Parathyroid adenoma (tissue), 2 donors: ENCODE data around the gene TRAF5.

Experiments used
- H2AFZ ChIP-seq: fragments of 300-600 bp; sonication (generic); one replicate; pipeline ENCODE4 v1.7.0; 2017; ENCODE audit warnings: antibody characterized with exemption, mild to moderate bottlenecking
- H3K27ac ChIP-seq: fragments of 300-600 bp; sonication (generic); one replicate; pipeline ENCODE4 v1.7.0; 2017
- H3K27me3 ChIP-seq: fragments of 300-600 bp; sonication (generic); one replicate; pipeline ENCODE4 v1.7.0; 2017; ENCODE audit warnings: low read length; ENCODE audit not compliant: control insufficient read depth, insufficient read depth
- H3K36me3 ChIP-seq: fragments of 300-600 bp; sonication (generic); one replicate; pipeline ENCODE4 v1.7.0; 2017; ENCODE audit warnings: low read length; ENCODE audit not compliant: control insufficient read depth, insufficient read depth
- H3K4me1 ChIP-seq: fragments of 300-600 bp; sonication (generic); one replicate; pipeline ENCODE4 v1.7.0; 2017; ENCODE audit warnings: control low read depth
- H3K4me2 ChIP-seq: fragments of 300-600 bp; sonication (generic); one replicate; pipeline ENCODE4 v1.7.0; 2017; ENCODE audit warnings: low read length
- H3K4me3 ChIP-seq: fragments of 300-600 bp; sonication (generic); one replicate; pipeline ENCODE4 v1.7.0; 2017; ENCODE audit warnings: low read depth, low read length
- H3K79me2 ChIP-seq: fragments of 300-600 bp; sonication (generic); one replicate; pipeline ENCODE4 v1.7.0; 2017; ENCODE audit warnings: control low read depth
- H3K9ac ChIP-seq: fragments of 300-600 bp; sonication (generic); one replicate; pipeline ENCODE4 v1.7.0; 2017; ENCODE audit warnings: mild to moderate bottlenecking
- H3K9me3 ChIP-seq: fragments of 300-600 bp; sonication (generic); one replicate; pipeline ENCODE4 v1.7.0; 2017; ENCODE audit warnings: low read length; ENCODE audit not compliant: control insufficient read depth
- TF ChIP-seq, protein P1 (sequence below): fragments of 300-600 bp; sonication (generic); IDR thresholded peaks from one replicate; pipeline ENCODE4 v1.7.0; 2017; ENCODE audit warnings: antibody characterized with exemption, mild to moderate bottlenecking
- donor health status: primary hyperparathyroidism.

Gene TRAF5

DNA sequence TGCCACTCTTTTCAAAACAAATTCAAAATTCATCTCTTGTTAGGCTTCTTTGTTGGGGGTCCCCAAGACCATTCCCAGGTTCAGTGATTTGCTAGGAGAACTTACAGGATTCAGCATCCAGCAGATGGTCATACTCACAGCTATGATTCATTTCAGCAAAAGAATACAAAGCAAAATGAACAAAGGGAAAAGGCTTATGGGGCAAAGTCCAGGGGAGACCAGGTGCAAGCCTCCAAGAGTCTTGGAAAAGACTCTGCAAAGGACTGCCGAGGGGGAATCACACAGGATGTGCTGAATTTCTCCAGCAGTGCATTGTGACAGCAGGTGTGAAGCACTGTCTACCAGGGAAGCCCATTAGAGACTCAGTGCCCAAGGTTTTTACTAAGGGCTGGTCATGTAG is 7.3 kb downstream of the TRAF5 start:
- Histone ChIP-seq H3K4me1 (no peaks in the 10 kb centered on the region), H3K27ac (no peak overlapping the region), H3K9ac (no peak overlapping the region), H3K79me2 (no peaks in the 10 kb centered on the region), H3K27me3 (no peaks in the 10 kb centered on the region), H3K4me3 (no peak overlapping the region), H2AFZ (no peak overlapping the region), H3K36me3 (no peaks in the 10 kb centered on the region), H3K9me3 (no peaks in the 10 kb centered on the region), H3K4me2 (no peak overlapping the region)
- TF ChIP-seq, protein P1, sequence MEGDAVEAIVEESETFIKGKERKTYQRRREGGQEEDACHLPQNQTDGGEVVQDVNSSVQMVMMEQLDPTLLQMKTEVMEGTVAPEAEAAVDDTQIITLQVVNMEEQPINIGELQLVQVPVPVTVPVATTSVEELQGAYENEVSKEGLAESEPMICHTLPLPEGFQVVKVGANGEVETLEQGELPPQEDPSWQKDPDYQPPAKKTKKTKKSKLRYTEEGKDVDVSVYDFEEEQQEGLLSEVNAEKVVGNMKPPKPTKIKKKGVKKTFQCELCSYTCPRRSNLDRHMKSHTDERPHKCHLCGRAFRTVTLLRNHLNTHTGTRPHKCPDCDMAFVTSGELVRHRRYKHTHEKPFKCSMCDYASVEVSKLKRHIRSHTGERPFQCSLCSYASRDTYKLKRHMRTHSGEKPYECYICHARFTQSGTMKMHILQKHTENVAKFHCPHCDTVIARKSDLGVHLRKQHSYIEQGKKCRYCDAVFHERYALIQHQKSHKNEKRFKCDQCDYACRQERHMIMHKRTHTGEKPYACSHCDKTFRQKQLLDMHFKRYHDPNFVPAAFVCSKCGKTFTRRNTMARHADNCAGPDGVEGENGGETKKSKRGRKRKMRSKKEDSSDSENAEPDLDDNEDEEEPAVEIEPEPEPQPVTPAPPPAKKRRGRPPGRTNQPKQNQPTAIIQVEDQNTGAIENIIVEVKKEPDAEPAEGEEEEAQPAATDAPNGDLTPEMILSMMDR, result no peak

DNA sequence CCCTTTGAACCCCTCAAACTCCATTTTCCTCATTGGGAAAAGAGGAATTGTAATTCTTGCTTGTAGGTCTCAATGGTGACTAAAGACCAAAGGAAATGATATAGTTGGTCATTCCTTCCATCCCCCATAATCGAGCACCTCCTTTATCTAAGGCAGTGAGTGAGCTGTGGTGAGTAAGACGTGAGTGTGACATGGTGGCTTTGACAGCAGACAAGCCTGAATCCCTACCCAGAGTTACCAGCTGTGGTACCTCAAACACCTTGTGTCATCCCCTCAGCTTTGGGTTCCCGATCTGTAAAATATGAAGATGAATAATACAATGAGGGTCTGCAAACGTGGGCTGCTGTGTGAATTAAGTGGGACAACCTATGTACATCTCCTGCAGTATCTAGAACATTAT is 8.4 kb downstream of the TRAF5 start:
- H3K27me3 ChIP-seq, result no peaks in the 10 kb centered on the region
- H3K36me3 ChIP-seq, result no peaks in the 10 kb centered on the region
- no peak overlapping the region for H2AFZ ChIP-seq
- TF ChIP-seq, protein P1, result no peak
- no peak overlapping the region for H3K27ac ChIP-seq
- H3K9me3 ChIP-seq, result no peaks in the 10 kb centered on the region
- no peaks in the 10 kb centered on the region for H3K79me2 ChIP-seq
- H3K4me3 ChIP-seq, result no peak overlapping the region
- H3K9ac ChIP-seq, result no peak overlapping the region
- H3K4me1 ChIP-seq, result no peaks in the 10 kb centered on the region
- H3K4me2 ChIP-seq, result no peak overlapping the region

DNA sequence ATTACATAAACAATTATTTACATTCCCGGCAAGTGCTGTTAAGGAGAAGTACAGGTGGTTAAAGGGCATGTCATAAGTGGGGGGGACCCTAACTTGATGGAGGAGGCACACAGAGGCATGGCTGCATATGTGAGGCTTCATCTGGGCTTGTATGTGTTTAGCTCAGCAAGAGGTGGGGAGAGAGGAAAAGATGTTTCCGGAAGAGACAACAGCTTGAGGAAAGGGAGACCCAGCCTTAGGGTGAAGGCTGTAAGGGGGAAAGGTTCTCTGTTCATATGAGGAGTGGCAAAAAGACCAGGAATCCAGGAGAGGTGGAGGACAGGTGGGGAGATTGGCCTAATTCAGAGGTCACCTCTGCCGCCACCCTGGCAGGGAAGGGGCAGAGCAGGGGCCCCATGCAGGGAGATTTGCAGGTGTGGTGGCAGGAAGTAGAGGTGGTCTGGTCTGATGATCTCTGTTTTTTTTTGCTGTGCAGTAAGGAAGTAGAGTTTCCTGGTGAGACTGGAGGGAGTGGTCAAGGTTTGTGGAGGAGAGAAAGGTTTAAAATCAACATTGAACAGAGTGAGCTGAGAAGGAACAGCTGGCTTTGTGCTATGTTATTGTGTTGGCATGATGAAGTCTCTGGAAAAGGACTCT is 9.0 kb downstream of the TRAF5 start:
- Histone ChIP-seq H3K4me2 (no peak overlapping the region), H3K9me3 (no peaks in the 10 kb centered on the region), H3K27ac (no peak overlapping the region), H3K4me1 (no peaks in the 10 kb centered on the region), H3K79me2 (no peaks in the 10 kb centered on the region), H3K36me3 (no peaks in the 10 kb centered on the region), H2AFZ (no peak overlapping the region), H3K9ac (no peak overlapping the region), H3K27me3 (no peaks in the 10 kb centered on the region), H3K4me3 (no peak overlapping the region)
- TF ChIP-seq, protein P1, result no peak

DNA sequence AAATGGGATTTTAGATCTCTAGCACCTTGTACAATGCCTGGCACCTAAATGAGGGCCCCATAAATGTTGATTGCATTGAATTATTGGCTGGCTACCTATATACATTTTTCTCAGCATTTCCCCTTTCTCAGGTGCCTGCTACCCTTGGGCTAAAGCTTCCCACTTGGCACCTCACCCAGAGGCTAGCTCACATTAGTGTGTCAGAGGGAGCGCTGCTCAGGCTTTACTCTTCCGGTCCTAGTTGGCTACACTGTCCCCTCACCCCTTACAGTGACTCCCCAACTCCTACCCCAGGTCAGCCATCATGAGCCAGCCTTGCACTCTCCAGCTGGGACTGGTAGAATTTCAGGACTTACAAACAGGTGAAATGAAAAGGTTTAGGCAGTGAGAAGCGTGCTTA is 9.5 kb downstream of the TRAF5 start:
- no peak overlapping the region for H2AFZ ChIP-seq
- no peak overlapping the region for H3K4me2 ChIP-seq
- H3K36me3 ChIP-seq, result no peaks in the 10 kb centered on the region
- H3K9ac ChIP-seq, result no peak overlapping the region
- TF ChIP-seq, protein P1, result no peak
- no peaks in the 10 kb centered on the region for H3K4me1 ChIP-seq
- no peaks in the 10 kb centered on the region for H3K27me3 ChIP-seq
- H3K79me2 ChIP-seq, result no peaks in the 10 kb centered on the region
- H3K4me3 ChIP-seq, result no peak overlapping the region
- H3K27ac ChIP-seq, result no peak overlapping the region
- no peaks in the 10 kb centered on the region for H3K9me3 ChIP-seq

DNA sequence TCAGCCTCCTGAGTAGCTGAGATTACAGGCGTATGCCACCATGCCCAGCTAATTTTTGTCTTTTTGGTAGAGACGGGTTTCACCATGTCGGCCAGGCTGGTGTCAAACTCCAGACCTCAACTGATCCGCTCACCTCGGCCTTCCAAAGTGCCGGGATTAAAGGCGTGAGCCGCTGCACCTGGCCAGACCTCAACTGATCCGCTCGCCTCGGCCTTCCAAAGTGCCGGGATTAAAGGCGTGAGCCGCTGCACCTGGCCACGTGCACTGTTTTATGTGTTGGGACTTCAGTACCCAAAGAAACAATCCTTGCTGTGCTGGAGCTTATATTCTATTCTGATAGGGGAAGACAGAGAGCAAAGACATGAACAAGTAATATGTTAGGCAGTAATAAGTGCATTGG is 10.1 kb downstream of the TRAF5 start:
- Histone ChIP-seq H2AFZ (no peak overlapping the region), H3K4me3 (no peak overlapping the region), H3K27ac (no peak overlapping the region), H3K27me3 (no peaks in the 10 kb centered on the region), H3K4me1 (no peaks in the 10 kb centered on the region), H3K9ac (no peak overlapping the region), H3K4me2 (no peak overlapping the region), H3K36me3 (no peaks in the 10 kb centered on the region), H3K9me3 (no peaks in the 10 kb centered on the region), H3K79me2 (no peaks in the 10 kb centered on the region)
- TF ChIP-seq, protein P1, result no peak
